Activated T-helper 9 cell treated with anti-CD3 and anti-CD28 coated beads, Interleukin-2, amount 50 U/mL, for 16 hours (primary cell): ENCODE results near the gene SUGCT.
"Not testable (repeated sequence)": the region's sequence is repeated elsewhere in the genome, so short reads cannot be mapped to it uniquely, and the experiment has no call there.

Source experiments
- DNase-seq: peaks from one replicate; pipeline ENCODE4 v3.0.0-alpha.2; 2020; ENCODE audit warnings: low read depth

Gene SUGCT

GRCh38 chr7:40134428-40135316, at the start of gene SUGCT, which contains the start of gene MPLKIP:
SUGCT (plus strand) TSS chr7:40135005.
MPLKIP (minus strand) TSS chr7:40134622; CDS start chr7:40134567, 55 bp downstream.
- peak; percentile 76 for DNase-seq

GRCh38 chr7:40092182-40092581, 42.6 kb upstream of the SUGCT start:
- DNase-seq: no peak

- no peak for DNase-seq
Measured at GRCh38 chr7:40093631-40094350, 41.0 kb upstream of the SUGCT start.

GRCh38 chr7:40095230-40095629, 39.6 kb upstream of the SUGCT start:
- DNase-seq: no peak

GRCh38 chr7:40095695-40096327, 39.0 kb upstream of the SUGCT start:
- no peak for DNase-seq

- DNase-seq: no peak
Measured at GRCh38 chr7:40097728-40098127, 37.1 kb upstream of the SUGCT start.

- DNase-seq: no peak
Measured at GRCh38 chr7:40098810-40099209, 36.0 kb upstream of the SUGCT start.

- no peak for DNase-seq
Measured at GRCh38 chr7:40099837-40100236, 35.0 kb upstream of the SUGCT start.

- DNase-seq: no peak
Measured at GRCh38 chr7:40101201-40101600, 33.6 kb upstream of the SUGCT start.

- DNase-seq: no peak
Measured at GRCh38 chr7:40102897-40103296, 31.9 kb upstream of the SUGCT start.

GRCh38 chr7:40105879-40106473, 28.8 kb upstream of the SUGCT start:
- no peak for DNase-seq

GRCh38 chr7:40115936-40116335, 18.9 kb upstream of the SUGCT start:
- DNase-seq: no peak

- not testable (repeated sequence) for DNase-seq
Measured at GRCh38 chr7:40117199-40117598, 17.6 kb upstream of the SUGCT start.

- DNase-seq: not testable (repeated sequence)
Measured at GRCh38 chr7:40118201-40118600, 16.6 kb upstream of the SUGCT start.

GRCh38 chr7:40120020-40120419, 14.8 kb upstream of the SUGCT start:
- DNase-seq: no peak

GRCh38 chr7:40122100-40122939, 12.5 kb upstream of the SUGCT start:
- not testable (repeated sequence) for DNase-seq

- DNase-seq: no peak
Measured at GRCh38 chr7:40122940-40123254, 11.9 kb upstream of the SUGCT start.

GRCh38 chr7:40133561-40134427, 1.0 kb upstream of the SUGCT start:
- DNase-seq: no peak

GRCh38 chr7:40135317-40135610, 459 bp downstream of the SUGCT start:
- no peak for DNase-seq

- DNase-seq: no peak
Measured at GRCh38 chr7:40137563-40137962, 2.8 kb downstream of the SUGCT start.

GRCh38 chr7:40138973-40139372, 4.2 kb downstream of the SUGCT start:
- no peak for DNase-seq
